Psoas muscle (tissue), 8 donors: ENCODE measurements around the gene UAP1L1. TPM values are rescaled to one million over a fixed set of nuclear protein-coding genes. Genes with fewer than 3 reads are reported as not detected.

Source experiments
- ATAC-seq, 4 donors: fragments of 200-7000 bp; cut with Tn5 transposase; one replicate each; pipeline ENCODE4 v1.9.1; 2020; ENCODE audit warnings: moderate library complexity in 3 of 4, mild to moderate bottlenecking in 2 of 4
- DNase-seq, 2 donors: peaks; one replicate each; pipeline ENCODE4 v3.0.0-alpha.2; 2020
- H3K27ac ChIP-seq: fragments of 200-600 bp; one replicate; pipeline ENCODE4 v1.8.0; 2022
- H3K27me3 ChIP-seq, 3 donors: fragments of 200-600 bp in 1 of 3; one replicate each; pipeline versions ENCODE4 v1.6.1 to v1.8.0; 2013 to 2022; ENCODE audit warnings: low read length in 2 of 3, mild to moderate bottlenecking in 2 of 3, moderate library complexity in 1 of 3; ENCODE audit not compliant: insufficient read depth in 3 of 3
- H3K36me3 ChIP-seq, 2 donors: fragments of 200-600 bp in 1 of 2; one replicate each; pipeline versions ENCODE4 v1.6.1 to v1.8.0; 2013 to 2022; ENCODE audit warnings: low read depth in 1 of 2, mild to moderate bottlenecking in 1 of 2, moderate library complexity in 1 of 2; ENCODE audit not compliant: insufficient read depth in 1 of 2
- H3K4me1 ChIP-seq: fragments of 200-600 bp; one replicate; pipeline ENCODE4 v1.8.0; 2022
- H3K4me3 ChIP-seq: fragments of 200-600 bp; one replicate; pipeline ENCODE4 v1.8.0; 2022; ENCODE audit warnings: mild to moderate bottlenecking
- H3K9me3 ChIP-seq: fragments of 200-600 bp; one replicate; pipeline ENCODE4 v1.8.0; 2022
- WGBS, 3 donors: extraction: QIAGEN DNeasy Blood & Tissue Kit; methylation state at CpG; one replicate each; pipeline versions ENCODE4 v1.1.6 to v1.1.7; 2013; 5-methylcytosine and 5-hydroxymethylcytosine counted together
- intact Hi-C, 2 donors: fragments of 100-400 bp; cut with DNase I; formaldehyde crosslinking; loops; one replicate each; pipeline versions ENCODE4 v1.11.0 to v1.14.2; 2022
- polyA plus RNA-seq, 3 donors: library from polyadenylated mRNA; stranded (reverse); fragments of 200-250 nt; gene quantifications; one replicate each; pipeline ENCODE4 v1.2.3, GENCODE V29; 2013
- total RNA-seq, 4 donors: library from RNA; stranded (reverse); fragmentation: NEBNext Ultra II Directional in 2 of 4; extraction: Animal tissue kit (Norgen Biotek cat#: 25700) in 2 of 4; gene quantifications; one replicate each; pipeline versions ENCODE4 v1.2.1 to v1.2.4, GENCODE V29; 2021 to 2023
- TF ChIP-seq, protein P1 (sequence below): fragments of 200-600 bp; IDR thresholded peaks from one replicate; pipeline ENCODE4 v1.8.0; 2022; ENCODE audit warnings: antibody characterized with exemption
- donor health status: healthy with polysubstance abuse.
- donor health status: DM: no; HTN: no; CAD: no; lungs with moderate emphysema.
- donor health status: Bipolar disorder and iron deficiency.
- donor health status: healthy.
- donor health status: DM: yes; HTN: yes; CAD: no.
- donor health status: DM: no; HTN: no; CAD: no.
- donor health status: DM: no; HTN: no; CAD: no.
- donor health status: DM: yes; HTN: yes; CAD: no.

UAP1L1 gene
- total and polyA plus RNA-seq, 7 donors = 1.5 to 4.5 (median 2.4) TPM

DNA sequence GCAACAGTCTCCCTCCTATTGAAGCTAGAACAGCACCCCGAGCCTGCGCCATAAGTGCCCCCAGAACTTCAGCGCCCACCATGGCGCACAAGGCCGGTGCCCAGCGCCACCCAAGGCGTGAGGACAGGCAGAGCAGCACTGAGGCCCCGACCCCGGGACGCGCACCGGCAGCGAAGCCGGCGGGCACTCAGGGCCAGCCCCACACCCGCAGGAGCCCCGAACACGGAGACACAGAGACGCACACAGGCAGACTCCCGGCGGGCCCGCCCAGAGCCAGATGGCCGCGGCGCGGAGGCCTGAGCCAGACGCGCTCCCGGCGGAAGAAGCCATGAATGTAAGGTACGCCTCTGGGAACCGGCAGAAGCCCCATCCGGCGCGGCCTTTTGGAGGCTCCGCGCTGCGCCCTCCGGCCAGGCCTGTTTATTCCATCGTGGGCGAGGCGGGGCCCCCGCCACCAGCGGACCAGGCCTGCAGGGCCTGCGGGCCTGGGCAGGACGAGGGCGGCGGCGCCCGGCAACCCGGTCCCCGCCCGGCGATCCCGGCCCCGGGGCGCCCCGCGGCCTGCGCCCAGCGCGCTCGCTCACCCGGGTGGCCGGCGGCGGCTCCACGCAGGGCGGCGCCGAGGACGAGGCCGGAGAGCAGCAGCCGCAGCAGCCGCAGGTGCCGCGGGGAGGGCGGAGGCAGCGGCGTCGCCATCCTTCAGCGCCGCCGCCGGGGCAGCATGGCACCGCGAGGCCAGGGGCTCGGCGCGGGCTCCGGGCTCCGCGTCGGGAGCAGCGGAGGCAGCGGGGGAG, 31.8 kb upstream of the UAP1L1 start:
- H3K9me3 ChIP-seq = no peaks in the 10 kb centered on the region
- WGBS, 3 donors = 2 to 5% (median 4%) methylated on average over 45 to 96 of the region's 96 CpGs
- H3K27me3 ChIP-seq = peaks cover 0 to 59% (median 10%) of the 10 kb centered on the region in 3 donors
- peak in 1 of 4 donors; percentile 22 for ATAC-seq
- H3K36me3 ChIP-seq = no peaks in the 10 kb centered on the region
- H3K27ac ChIP-seq = peak overlapping the region; percentile 50
- DNase-seq = no peak
- H3K4me1 ChIP-seq = peaks cover 18% of the 10 kb centered on the region
- peak overlapping the region; percentile 69 for H3K4me3 ChIP-seq
- intact Hi-C loops = loop anchor here in 1 of 2 donors (2.0 kb wide), 1 partner anchor 19 kb away; no protein-coding TSS in a partner anchor
- TF ChIP-seq, protein P1, sequence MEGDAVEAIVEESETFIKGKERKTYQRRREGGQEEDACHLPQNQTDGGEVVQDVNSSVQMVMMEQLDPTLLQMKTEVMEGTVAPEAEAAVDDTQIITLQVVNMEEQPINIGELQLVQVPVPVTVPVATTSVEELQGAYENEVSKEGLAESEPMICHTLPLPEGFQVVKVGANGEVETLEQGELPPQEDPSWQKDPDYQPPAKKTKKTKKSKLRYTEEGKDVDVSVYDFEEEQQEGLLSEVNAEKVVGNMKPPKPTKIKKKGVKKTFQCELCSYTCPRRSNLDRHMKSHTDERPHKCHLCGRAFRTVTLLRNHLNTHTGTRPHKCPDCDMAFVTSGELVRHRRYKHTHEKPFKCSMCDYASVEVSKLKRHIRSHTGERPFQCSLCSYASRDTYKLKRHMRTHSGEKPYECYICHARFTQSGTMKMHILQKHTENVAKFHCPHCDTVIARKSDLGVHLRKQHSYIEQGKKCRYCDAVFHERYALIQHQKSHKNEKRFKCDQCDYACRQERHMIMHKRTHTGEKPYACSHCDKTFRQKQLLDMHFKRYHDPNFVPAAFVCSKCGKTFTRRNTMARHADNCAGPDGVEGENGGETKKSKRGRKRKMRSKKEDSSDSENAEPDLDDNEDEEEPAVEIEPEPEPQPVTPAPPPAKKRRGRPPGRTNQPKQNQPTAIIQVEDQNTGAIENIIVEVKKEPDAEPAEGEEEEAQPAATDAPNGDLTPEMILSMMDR = no peak

DNA sequence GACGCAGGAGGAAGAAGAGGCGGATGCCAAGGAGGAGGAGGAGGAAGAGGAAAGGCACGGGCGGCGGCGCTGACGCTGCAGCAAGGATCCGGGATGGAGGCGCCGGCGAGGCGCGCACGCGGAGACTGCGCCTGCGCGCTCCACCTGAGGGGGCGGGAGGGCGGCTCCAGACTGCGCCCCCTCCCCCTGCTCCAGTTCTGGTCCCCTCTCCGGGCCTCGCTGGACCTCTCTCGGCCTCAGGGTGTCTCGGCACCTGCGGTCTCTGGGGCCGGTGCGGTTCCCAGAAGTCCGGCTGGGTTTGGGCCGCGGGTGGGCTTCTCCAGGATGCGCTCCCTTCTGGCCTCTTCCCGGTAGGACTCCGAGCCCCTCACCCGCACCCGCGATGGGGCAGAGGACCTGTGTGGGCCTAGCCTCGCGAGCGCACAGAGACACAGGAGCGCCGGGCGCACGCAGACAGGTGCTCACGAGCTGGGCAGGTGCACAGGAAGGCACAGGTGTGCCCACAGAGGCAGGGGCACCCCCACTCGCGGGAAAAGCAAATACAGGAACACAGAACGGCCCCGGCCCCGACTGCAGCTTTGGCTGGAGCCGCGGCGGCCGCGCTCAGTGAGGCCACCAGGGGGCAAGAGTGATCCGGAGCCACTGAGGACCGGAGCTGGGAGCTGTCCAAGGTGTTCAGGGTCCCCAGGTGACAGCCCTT, 31.1 kb upstream of the UAP1L1 start, which contains the start of gene NPDC1:
Gene NPDC1 (minus strand): TSS at position 90 of the 700 bp plus-strand sequence. CDS start 188 bp downstream, outside the sequence.
- Histone ChIP-seq H3K27ac (peak within 1 kb of the TSS; percentile 50), H3K9me3 (no peaks in the 10 kb centered on the region), H3K4me3 (peak within 1 kb of the TSS; percentile 69), H3K4me1 (peaks cover 18% of the 10 kb centered on the region), H3K36me3 (no peaks in the 10 kb centered on the region), H3K27me3 (peaks cover 0 to 60% (median 10%) of the 10 kb centered on the region in 3 donors)
- WGBS, 3 donors = 1 to 2% (median 1%) methylated on average over 46 to 57 of the region's 57 CpGs
- DNase-seq (peak; percentile 76 to 82), ATAC-seq (peak; percentile 64 to 83 (median 70))
- intact Hi-C loops = loop anchor here in 1 of 2 donors (2.0 kb wide), 1 partner anchor 19 kb away; no protein-coding TSS in a partner anchor
- TF ChIP-seq, protein P1 = peak; percentile 73

DNA sequence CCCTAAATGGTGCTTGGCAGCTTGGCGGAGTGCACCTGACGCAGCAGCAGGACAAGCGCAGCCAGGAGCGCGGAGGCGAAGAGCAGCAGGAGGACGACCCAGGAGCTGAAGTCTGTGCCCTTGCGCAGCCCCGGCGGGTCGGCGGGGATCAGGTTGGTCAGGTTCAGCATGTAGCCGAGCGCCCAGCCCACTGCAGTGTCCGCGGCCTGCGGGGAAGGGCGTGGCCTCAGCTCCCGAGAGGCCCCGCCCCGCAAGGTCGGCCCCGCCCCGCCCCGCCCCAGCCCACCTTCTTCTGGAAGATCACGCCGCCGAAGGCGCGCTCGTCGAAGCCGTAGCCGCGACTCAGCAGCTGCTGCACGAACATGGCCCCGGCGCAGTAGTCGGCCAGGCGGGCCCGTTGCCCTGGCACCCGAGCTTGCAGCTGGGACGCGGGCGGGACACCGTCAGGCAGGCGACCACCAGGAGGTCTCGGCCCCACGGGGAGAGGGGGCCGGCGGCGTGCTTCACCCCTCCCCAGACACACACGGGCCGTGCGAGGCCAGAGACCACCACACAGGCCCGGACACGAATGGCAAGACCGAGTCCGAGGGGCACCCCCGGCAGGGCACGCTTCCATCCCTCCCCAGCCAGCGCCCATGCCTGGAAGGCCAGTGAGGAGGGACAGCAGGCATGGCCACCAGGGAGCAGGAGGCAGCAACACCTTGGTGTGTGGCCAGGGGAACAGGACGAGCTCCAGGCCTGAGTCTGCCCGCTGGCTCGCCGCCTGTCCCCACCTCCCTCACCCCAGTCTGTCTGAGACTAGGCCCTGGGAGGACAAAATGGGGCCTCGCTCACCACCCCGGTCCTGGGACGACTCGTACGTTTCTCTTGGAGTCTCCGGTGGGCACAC, 28.4 kb upstream of the UAP1L1 start:
- DNase-seq = no peak
- WGBS, 3 donors = 22 to 35% (median 23%) methylated on average over 39 to 72 of the region's 72 CpGs
- H3K27ac ChIP-seq = no peak overlapping the region
- H3K4me1 ChIP-seq = peaks cover 27% of the 10 kb centered on the region
- H3K4me3 ChIP-seq = peak overlapping the region; percentile 30
- TF ChIP-seq, protein P1 = no peak
- intact Hi-C loops = no loop called here
- no peaks in the 10 kb centered on the region for H3K9me3 ChIP-seq
- ATAC-seq = peak in 2 of 4 donors; percentile 45 to 48
- H3K36me3 ChIP-seq = no peaks in the 10 kb centered on the region
- H3K27me3 ChIP-seq = peaks cover 0 to 78% (median 29%) of the 10 kb centered on the region in 3 donors
